Ectodermal cell (in vitro differentiated cells): ENCODE data around the gene SHROOM3.

Experiments used
- H3K27ac ChIP-seq: 2 replicates; pipeline ENCODE4 v1.7.0; 2013; ENCODE audit warnings: mild to moderate bottlenecking, low read depth, low read length; ENCODE audit not compliant: insufficient read depth, poor library complexity, severe bottlenecking
- H3K27me3 ChIP-seq: 2 replicates; pipeline ENCODE4 v1.7.0; 2013; ENCODE audit warnings: mild to moderate bottlenecking, low read length; ENCODE audit not compliant: insufficient read depth, control insufficient read depth, poor library complexity, severe bottlenecking
- H3K36me3 ChIP-seq: one replicate; pipeline ENCODE4 v1.7.0; 2013; ENCODE audit warnings: low read length; ENCODE audit not compliant: control insufficient read depth, insufficient read depth
- H3K4me1 ChIP-seq: one replicate; pipeline ENCODE4 v1.7.0; 2013; ENCODE audit warnings: low read length; ENCODE audit not compliant: control insufficient read depth, insufficient read depth
- H3K4me3 ChIP-seq: 2 replicates; pipeline ENCODE4 v1.7.0; 2013; ENCODE audit warnings: low read depth, low read length, control low read depth; ENCODE audit not compliant: insufficient read depth
- H3K9me3 ChIP-seq: 2 replicates; pipeline ENCODE4 v1.7.0; 2013; ENCODE audit warnings: mild to moderate bottlenecking, low read length, moderate library complexity; ENCODE audit not compliant: control insufficient read depth
- WGBS, 2 experiments: methylation state at CpG; one replicate each; pipeline ENCODE4 v1.1.7; 2013; ENCODE audit warnings: missing lambda C conversion rate in 2 of 2; 5-methylcytosine and 5-hydroxymethylcytosine counted together

Gene SHROOM3

GRCh38 chr4:76804096-76804495 lies 369.1 kb downstream of the SHROOM3 start:
- Histone ChIP-seq H3K4me3 (no peak overlapping the region), H3K27ac (no peak overlapping the region)
- 57 to 67% methylated on average over 5 of the region's 5 CpGs for WGBS, 2 experiments

GRCh38 chr4:76806346-76806745 lies 371.3 kb downstream of the SHROOM3 start:
- Histone ChIP-seq H3K27ac (no peak overlapping the region), H3K4me1 (peaks cover 26% of the 10 kb centered on the region), H3K27me3 (peaks cover 10% of the 10 kb centered on the region), H3K9me3 (no peaks in the 10 kb centered on the region), H3K4me3 (no peak overlapping the region), H3K36me3 (no peaks in the 10 kb centered on the region)
- 94% methylated on average over 3 of the region's 3 CpGs for WGBS, 2 experiments

More at GRCh38 chr4:76804096-76804495, 369.1 kb downstream of the SHROOM3 start:
- H3K36me3 ChIP-seq: no peaks in the 10 kb centered on the region
- H3K9me3 ChIP-seq: no peaks in the 10 kb centered on the region
- H3K27me3 ChIP-seq: peaks cover 15% of the 10 kb centered on the region
- peaks cover 26% of the 10 kb centered on the region for H3K4me1 ChIP-seq

GRCh38 chr4:76806757-76807156 lies 371.7 kb downstream of the SHROOM3 start:
- no peaks in the 10 kb centered on the region for H3K9me3 ChIP-seq
- H3K27ac ChIP-seq: no peak overlapping the region
- H3K36me3 ChIP-seq: no peaks in the 10 kb centered on the region
- no peak overlapping the region for H3K4me3 ChIP-seq
- 95 to 97% methylated on average over 1 of the region's 1 CpG for WGBS, 2 experiments
- H3K4me1 ChIP-seq: peaks cover 23% of the 10 kb centered on the region
- peaks cover 8% of the 10 kb centered on the region for H3K27me3 ChIP-seq

GRCh38 chr4:76809594-76810305 lies 374.7 kb downstream of the SHROOM3 start:
- Histone ChIP-seq H3K4me1 (peaks cover 11% of the 10 kb centered on the region), H3K27me3 (no peaks in the 10 kb centered on the region), H3K4me3 (no peak overlapping the region), H3K9me3 (no peaks in the 10 kb centered on the region), H3K27ac (no peak overlapping the region), H3K36me3 (no peaks in the 10 kb centered on the region)
- WGBS, 2 experiments: 92 to 93% methylated on average over 10 of the region's 10 CpGs

- WGBS, 2 experiments: 53 to 59% methylated on average over 12 of the region's 12 CpGs
- Histone ChIP-seq H3K4me1 (peaks cover 11% of the 10 kb centered on the region), H3K27me3 (no peaks in the 10 kb centered on the region), H3K27ac (peak overlapping the region; percentile 46), H3K4me3 (no peak overlapping the region), H3K9me3 (no peaks in the 10 kb centered on the region), H3K36me3 (no peaks in the 10 kb centered on the region)
Observed at GRCh38 chr4:76811604-76812412, 376.8 kb downstream of the SHROOM3 start.

- 95% methylated on average over 4 of the region's 4 CpGs for WGBS, 2 experiments
- no peak overlapping the region for H3K27ac ChIP-seq
- H3K27me3 ChIP-seq: no peaks in the 10 kb centered on the region
- no peaks in the 10 kb centered on the region for H3K36me3 ChIP-seq
- peaks cover 11% of the 10 kb centered on the region for H3K4me1 ChIP-seq
- H3K4me3 ChIP-seq: no peak overlapping the region
- no peaks in the 10 kb centered on the region for H3K9me3 ChIP-seq
Observed at GRCh38 chr4:76813070-76813469, 378.0 kb downstream of the SHROOM3 start.

- Histone ChIP-seq H3K9me3 (no peaks in the 10 kb centered on the region), H3K36me3 (no peaks in the 10 kb centered on the region), H3K4me3 (no peak overlapping the region), H3K27ac (no peak overlapping the region), H3K27me3 (no peaks in the 10 kb centered on the region), H3K4me1 (no peaks in the 10 kb centered on the region)
- 100% methylated on average over 1 of the region's 1 CpG; no CpG with 5 or more reads in 1 of the 2 experiments for WGBS, 2 experiments
Observed at GRCh38 chr4:76821641-76822040, 386.6 kb downstream of the SHROOM3 start.

- no peaks in the 10 kb centered on the region for H3K27me3 ChIP-seq
- WGBS, 2 experiments: 91 to 93% methylated on average over 7 to 8 of the region's 8 CpGs
Observed at GRCh38 chr4:76822303-76822702, 387.3 kb downstream of the SHROOM3 start.

GRCh38 chr4:76823495-76823894 lies 388.5 kb downstream of the SHROOM3 start:
- Histone ChIP-seq H3K9me3 (no peaks in the 10 kb centered on the region), H3K4me3 (no peak overlapping the region), H3K36me3 (no peaks in the 10 kb centered on the region), H3K4me1 (no peaks in the 10 kb centered on the region), H3K27me3 (no peaks in the 10 kb centered on the region), H3K27ac (no peak overlapping the region)
- WGBS, 2 experiments: no CpG with 5 or more reads among the region's 1 CpG

More at GRCh38 chr4:76822303-76822702, 387.3 kb downstream of the SHROOM3 start:
- no peaks in the 10 kb centered on the region for H3K9me3 ChIP-seq
- H3K4me3 ChIP-seq: no peak overlapping the region
- H3K27ac ChIP-seq: no peak overlapping the region
- H3K36me3 ChIP-seq: no peaks in the 10 kb centered on the region
- H3K4me1 ChIP-seq: no peaks in the 10 kb centered on the region

GRCh38 chr4:76830612-76830963 lies 395.6 kb downstream of the SHROOM3 start:
- peak overlapping the region; percentile 55 for H3K27ac ChIP-seq
- H3K27me3 ChIP-seq: no peaks in the 10 kb centered on the region
- H3K36me3 ChIP-seq: no peaks in the 10 kb centered on the region
- peaks cover 17% of the 10 kb centered on the region for H3K4me1 ChIP-seq
- no peaks in the 10 kb centered on the region for H3K9me3 ChIP-seq
- H3K4me3 ChIP-seq: no peak overlapping the region
- WGBS, 2 experiments: 71 to 86% methylated on average over 4 of the region's 4 CpGs
